GM21381 (cell line): Measurements from ENCODE around the gene PLP2.
"Not testable (repeated sequence)": the region's sequence is repeated elsewhere in the genome, so short reads cannot be mapped to it uniquely, and the experiment has no call there.

ENCODE experiments used
- ATAC-seq: cut with Tn5 transposase; IDR thresholded peaks from one replicate; pipeline ENCODE4 v1.9.1; 2021; ENCODE audit warnings: mild to moderate bottlenecking, moderate library complexity; ENCODE audit not compliant: unreplicated experiment

The PLP2 gene

DNA sequence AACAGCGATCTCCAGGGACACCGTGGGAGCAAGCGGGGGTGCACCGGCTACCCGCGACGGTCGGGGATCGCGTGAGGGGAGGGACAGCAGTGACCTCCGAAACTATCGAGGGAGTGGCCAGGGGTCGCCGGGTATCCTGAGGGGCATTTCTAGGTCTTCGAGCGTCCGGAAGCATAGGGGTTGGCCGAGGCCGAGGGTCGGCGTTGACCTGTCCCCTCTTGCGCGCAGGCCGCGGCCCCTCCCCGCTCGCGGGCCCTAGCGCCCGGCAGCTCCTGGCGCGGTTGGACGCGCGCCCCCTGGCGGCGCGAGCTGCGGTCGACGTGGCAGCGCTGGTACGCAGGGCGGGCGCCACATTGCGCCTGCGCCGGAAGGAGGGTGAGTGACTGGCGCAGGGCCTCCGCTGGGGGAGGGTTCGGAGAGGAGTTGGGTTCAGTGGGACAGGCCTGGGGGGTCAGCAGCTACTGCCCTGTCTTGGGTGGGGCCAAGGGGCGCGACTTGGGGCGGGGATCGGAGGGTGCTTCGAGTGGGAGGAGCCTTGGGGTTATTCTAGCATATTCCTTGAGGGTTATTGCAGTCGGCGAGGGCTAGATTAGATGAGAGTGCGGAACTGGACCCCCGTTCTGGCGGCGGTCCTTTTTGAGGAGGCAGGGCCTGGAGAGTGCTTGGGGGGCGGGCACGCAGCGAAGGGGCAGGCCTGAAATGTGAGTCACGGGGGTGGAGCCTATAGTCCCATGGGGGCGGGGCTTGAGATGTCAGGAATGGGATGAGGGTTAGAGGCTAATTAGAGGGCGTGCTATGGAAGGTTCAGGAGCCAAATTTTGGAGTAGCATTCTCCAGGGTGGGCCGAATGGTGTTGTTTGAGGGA is 7.9 kb upstream of the PLP2 start:
- ATAC-seq, result peak; percentile 55

DNA sequence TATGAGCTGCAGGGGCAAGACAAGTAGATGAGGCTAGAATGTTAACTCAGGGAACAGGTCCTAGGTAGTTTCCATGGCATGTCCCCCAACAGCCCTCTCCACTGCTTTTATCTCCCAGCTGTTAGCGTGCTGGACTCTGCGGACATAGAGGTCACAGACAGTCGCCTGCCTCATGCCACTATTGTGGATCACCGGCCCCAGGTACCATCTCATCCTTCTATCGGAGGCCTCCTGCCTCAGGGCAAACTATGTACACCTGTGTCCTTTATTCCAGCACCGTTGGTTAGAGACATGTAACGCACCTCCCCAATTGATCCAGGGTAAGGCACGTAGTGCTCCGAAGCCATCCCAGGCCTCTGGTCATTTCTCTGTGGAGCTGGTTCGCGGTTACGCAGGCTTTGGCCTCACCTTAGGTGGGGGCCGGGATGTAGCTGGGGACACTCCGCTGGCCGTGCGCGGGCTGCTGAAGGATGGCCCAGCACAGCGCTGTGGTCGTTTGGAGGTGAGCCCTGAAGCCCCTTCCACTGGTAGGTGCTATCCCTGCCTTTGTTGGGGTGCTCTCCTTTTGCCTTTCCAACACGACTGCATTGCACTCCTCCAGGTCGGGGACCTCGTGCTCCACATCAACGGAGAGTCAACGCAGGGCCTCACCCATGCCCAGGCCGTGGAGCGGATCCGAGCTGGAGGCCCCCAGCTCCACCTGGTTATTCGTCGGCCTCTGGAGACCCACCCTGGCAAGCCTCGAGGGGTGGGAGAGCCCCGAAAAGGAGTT is 6.9 kb upstream of the PLP2 start:
- no peak for ATAC-seq

DNA sequence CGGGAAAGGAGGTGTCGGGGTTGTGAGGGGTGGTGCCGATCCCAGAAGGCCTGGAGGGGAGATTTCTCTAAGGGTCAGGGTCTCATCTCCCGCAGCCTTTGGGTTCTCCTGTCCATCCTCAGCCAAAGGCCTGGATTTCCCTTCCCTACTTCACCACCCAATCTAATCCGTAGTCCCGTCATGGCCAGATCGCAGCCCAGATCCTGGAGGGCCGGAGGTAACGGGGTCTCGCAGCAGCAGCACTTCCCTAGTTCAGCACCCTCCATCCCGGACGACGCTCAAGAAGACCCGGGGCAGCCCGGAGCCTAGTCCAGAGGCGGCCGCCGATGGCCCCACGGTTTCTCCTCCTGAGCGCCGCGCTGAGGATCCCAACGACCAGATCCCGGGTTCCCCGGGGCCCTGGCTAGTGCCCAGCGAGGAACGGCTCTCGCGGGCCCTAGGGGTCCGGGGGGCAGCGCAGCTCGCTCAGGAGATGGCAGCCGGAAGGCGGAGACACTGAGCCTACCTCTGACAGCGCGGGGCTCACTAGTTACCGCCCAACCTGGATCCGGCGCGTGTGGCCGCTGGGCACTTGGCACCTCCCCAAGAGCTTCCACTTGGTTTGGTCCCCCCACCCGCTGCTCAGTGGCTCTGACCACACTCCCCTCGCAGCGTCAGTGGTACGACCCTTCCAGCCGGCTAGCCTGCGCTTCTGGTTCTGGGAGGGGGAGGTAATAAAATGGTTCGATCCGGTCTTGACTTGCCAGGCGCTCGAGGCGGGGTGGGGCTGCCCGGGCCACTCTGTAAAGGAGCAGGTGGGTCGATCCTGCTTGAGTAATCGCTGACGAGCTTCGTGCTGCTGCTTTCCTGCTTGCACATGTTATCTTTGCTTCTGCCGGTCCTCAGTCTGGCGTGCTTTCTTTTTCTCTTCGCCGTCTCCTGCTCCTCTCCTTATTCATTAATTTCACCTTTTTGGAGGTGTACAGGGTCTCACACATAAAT is 5.5 kb upstream of the PLP2 start:
- peak; percentile 30 for ATAC-seq

DNA sequence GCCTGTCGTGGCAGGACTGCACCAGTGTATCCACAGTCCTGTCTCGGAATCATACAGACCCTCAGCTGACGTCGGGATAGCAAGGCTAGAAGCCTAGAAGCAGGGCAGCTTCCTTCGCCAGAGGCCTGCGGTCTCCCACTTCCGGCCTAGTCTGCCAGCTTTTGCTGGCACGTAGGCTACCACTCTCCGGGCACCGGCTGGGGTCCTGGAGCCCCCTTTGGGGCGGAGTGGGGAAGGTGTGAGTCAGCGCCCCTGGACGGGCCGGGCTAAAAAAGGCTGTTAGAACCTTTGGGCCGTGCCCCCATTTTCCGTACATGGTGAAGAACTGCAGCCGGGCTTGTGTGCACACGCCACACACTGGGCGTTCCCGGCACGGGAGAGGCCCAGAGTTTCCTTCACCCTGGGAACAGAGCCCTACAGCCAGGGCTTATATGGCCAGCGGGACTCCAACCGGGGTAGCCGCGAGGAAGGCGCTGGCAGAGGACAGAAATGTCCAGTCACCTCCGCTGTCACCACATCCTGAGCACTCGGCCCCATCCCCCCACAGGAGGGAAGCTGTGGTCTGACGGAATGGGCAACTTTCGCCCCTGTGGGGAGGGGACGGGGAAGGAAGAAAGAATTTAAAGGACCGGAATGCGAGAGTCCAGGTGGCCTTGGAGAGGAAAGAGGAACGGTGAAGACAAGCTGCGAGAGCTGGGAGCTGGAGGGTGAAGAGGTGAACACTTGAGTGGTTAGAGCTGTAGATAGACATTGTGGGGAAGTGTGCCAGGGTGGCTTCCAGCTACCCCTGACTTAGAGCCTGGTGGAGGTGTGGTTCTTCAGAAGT is 4.6 kb upstream of the PLP2 start:
- peak; percentile 24 for ATAC-seq

DNA sequence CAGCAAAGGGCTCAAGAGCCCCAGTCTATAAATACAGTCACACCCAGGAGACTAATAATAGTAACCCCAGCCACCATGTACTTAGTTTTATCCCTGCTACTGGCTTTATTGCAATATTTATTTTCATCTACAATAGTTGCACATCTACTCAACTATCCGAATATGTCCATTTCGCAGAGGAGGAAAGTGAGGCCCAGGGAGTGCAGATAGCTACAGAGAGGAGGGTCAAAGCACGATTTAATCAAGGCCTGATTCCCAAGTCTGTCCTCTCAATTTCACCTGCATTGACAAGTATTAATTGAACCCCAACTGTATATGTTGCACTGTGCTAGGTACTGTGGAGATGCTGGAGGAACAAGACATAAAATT is 4.0 kb upstream of the PLP2 start:
- ATAC-seq, result no peak

DNA sequence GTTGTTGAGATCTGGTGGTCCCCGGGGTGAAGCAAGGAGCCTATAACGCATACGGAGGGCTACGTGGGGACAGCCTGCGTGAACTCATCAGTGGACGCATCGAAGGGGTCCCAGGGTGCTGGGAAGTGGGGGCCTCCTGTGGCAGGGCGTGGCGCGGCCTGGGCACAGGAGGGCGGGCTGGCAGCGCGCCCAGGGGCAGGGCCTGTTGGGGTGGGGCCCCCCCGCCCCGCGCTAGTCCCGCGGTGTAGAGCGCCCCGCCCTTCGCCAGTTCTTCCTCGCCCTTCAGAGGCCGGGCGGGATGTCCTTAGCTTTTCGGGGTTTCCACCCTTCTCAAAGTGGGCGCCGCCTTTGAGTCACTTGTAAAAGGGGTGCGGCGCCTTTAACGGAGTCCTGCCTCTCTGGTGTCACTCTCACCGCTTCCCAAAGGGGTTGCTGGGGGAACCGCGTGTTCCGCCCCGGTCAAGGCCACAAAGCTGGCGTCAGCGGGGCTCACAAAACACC is 632 bp downstream of the PLP2 start:
- ATAC-seq, result peak; percentile 79

DNA sequence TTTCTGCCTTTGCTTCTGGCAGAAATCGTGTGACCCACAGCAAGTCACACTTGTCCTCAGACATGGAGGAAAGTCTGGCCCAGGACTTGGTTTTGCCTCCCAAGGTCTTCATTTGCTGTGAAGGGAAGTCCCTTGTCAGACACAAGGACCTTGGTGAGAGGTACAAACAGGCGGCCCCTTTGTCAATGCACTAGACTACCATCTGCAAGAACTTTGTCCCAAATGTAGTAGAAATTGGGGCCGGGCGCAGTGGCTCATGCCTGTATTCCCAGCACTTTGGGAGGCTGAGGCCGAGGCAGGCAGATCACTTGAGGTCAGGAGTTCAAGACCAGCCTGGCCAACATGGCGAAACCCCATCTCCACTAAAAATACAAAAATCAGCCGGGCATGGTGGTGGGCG is 1.8 kb downstream of the PLP2 start:
- not testable (repeated sequence) for ATAC-seq

DNA sequence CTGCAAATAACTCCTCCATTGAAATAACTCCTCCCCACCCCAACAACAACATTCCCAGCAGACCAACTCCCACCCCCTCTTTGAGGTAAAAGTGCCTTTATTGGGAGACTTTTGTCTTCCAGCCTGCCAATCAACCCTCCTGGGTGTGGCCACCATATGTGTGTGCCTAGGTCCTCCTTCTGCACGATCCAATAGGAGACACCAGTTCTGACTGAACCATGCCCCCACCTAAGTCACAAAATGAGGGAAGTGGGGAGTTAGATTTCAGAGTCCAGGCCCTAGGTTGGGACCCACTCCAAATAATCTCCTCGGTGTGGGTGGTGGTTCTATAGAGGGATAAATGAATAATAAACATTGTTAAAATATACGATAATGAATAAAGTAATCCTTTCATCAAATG is 3.0 kb downstream of the PLP2 start:
- no peak for ATAC-seq

DNA sequence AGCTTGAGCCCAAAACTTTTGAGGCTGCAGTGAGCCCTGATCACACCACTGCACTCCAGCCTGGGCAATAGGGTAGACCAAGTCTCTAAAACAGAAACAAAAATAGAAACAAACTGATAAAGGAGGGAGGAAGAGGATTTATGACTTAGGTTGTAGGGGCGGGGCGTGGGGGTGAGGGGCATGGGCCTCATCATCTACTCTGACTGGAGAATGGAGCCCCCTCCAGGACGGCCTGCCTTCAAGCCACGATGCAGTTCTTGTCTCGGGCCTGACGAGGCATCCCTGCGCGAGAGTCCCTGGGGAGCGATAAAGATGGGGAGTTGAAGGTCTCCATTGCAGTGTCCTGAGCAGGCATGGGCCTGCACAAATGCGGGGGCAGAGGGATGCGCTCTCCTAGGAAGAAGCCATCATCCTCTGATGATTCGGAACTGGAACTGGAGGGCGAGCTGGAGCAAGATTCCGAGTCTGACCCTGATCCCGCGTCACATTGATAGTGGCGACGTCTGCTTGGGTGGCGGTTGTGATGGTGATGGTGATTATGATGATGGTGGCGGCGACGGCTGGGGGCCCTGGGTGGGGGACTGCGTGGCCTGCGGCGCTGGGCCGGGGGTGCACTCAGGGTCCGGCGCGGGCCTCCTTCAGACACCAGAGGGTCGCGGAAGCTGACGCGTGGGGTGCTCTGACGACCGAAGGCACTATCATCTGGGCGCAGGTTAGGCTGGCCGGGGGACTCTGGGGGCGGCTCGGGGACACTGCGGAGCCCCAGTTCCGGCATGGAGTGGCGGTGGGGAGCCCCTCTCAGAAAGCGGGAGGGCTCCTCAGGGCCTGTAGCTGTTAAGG is 4.0 kb downstream of the PLP2 start:
- no peak for ATAC-seq

DNA sequence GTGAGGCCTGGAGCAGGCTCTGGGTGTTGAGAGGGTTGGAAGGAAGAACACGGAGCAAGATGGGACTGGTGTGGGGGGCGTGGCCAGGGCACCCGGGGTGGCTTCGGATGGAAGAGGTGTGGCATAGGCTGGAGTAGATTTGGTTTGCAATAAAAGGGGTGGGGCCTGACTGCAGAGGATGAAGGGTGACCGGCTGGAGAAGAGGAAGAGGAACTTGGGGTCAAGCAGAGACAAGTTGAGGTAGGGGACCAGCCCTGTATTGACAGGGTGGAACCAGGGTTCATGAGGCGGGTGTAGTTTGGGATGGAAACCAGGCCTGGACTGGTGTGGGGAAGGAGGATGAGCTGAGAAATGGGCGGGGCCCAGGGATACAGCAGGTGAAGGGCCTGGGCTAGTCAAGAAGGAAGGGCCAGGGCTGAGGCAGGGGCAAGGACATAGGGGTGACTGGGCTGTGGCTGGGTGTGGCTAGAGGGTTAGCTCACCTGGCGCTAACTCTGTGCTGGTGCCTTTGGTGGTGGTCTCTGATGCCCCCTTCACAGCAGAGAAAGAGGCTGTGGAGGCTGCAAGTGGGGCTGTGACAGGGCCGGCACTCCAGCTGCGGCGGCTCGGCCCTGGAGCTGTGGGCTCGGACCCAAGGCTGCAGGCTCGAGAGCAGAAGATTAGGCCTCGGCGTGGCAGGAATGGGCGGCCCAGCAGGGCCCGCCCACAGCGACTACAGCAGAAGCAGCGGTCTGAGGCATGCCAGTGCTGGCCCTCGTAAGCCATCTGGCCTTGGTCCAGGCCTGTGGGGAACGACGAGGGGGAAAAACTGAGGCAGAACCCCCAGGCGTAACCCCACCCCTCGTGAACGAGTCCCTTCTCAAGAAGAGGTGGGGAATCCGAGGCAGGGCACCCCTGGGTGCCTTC is 5.0 kb downstream of the PLP2 start:
- no peak for ATAC-seq

DNA sequence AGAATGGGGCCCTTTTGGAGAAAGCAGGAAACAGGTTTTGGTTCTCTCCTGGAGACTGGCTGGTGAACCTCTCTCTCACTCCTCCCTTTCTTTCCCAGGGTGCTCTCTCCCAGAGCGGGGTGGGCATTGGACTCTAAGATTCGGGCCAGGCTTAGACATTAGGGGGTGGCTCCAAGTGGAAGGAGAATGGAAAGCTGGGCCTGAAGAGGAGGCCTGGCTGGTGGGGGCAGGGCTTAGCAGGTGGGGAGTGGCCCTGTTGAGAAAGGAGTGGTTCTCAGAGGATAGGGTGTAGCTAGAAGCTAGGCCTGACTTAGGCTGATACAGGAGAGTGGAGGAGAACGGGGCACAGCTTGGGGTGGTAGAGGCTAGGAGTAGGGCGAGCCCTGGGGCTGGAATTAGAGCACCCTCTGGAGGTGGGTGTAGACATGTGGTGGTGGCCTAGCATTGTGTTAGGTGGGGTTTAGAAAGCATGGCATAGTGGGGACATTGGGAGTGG is 5.7 kb downstream of the PLP2 start:
- ATAC-seq, result no peak

DNA sequence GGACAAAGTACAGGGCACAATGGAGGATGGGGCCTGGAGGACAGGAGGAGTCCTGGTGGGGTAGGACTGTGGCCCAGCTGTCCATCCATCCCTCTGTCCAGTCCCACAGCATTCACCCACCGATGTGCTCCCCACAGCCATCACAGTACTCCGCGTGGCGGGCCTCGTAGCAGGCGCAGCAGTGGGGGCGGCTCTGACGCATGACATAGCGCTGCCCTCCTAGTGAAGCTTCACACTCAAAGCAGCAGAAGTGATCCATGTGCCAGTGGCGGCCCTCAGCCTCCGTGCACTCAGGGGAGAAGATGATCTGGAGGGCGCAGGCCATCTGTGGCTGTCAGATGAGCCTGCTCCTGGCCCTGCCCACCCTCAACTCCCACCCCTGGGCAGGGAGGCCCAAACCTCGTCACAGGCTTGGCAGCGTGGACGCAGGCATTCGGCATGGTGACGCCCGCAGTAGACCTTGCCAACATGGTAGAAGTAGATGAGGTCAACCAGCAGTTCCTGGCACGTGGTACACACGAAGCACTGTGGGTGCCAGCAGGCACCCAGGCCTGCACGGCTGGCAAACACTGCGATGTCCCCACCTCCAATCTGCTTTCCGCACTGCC is 6.3 kb downstream of the PLP2 start:
- no peak for ATAC-seq

DNA sequence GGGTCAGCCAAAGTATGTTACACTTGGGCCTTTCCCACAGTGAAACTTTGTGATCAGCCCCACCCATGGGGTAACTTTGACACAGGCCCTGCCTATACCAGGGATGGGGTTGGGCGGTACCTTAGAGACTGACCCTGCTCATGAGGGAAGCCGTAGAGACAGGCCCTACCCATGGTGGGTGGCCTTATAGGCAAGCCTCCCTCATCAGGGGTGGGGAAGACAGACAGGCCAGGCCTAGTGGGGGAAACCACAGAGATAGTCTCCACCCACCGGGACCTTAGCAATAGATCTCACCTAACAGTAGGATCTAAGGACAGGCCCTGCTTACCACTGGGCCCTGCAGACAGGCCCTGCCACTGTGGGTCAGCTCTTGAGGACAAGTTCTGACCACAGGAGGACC is 6.8 kb downstream of the PLP2 start:
- ATAC-seq, result no peak

DNA sequence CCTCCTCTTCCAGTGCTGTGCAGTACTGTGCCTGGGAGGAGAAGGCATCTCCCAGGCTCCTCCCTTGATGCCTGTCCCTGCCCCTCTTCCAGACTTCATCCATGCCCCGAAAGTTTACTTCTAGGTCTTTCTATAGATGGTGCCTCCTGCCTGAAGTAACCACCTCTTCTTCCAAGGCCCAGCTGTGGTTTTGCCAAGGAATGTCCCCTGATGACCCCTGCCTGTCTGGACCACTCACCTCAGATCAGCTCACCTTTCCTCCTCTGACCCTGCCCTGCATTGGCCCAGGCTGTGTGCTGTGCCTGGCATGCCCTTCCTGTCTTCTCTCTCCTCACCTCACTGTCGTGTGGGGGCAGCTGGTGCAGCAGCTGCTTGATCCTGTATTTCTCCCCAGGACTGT is 7.7 kb downstream of the PLP2 start:
- ATAC-seq, result no peak

DNA sequence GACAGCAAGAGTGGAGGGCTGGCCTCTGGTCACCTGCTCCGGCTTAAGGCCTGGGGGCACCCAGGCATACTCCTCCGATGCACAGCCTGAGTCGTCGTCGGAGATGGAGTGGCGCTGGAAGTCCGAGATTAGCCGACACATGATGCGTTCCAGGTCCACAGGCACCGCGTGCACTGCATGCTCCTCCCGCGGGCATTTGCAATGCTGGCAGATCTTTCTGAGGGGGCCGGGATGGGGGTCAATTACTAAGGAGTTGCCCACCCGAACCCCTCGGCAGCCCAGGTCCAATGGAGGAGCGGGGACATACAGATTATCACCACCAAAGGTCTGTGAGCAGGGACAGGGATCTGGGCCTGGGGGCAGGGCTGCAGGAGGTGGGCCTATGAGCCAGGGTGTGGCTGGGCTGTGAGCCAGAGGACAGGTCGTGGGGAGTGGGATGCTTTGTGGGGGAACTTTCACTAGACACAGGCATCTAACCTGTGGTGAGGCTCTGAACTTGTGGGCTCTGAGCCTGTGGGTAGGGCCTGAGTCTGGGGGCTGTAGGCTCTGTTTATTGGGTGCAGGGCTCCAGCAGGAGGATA is 12.1 kb downstream of the PLP2 start:
- no peak for ATAC-seq

DNA sequence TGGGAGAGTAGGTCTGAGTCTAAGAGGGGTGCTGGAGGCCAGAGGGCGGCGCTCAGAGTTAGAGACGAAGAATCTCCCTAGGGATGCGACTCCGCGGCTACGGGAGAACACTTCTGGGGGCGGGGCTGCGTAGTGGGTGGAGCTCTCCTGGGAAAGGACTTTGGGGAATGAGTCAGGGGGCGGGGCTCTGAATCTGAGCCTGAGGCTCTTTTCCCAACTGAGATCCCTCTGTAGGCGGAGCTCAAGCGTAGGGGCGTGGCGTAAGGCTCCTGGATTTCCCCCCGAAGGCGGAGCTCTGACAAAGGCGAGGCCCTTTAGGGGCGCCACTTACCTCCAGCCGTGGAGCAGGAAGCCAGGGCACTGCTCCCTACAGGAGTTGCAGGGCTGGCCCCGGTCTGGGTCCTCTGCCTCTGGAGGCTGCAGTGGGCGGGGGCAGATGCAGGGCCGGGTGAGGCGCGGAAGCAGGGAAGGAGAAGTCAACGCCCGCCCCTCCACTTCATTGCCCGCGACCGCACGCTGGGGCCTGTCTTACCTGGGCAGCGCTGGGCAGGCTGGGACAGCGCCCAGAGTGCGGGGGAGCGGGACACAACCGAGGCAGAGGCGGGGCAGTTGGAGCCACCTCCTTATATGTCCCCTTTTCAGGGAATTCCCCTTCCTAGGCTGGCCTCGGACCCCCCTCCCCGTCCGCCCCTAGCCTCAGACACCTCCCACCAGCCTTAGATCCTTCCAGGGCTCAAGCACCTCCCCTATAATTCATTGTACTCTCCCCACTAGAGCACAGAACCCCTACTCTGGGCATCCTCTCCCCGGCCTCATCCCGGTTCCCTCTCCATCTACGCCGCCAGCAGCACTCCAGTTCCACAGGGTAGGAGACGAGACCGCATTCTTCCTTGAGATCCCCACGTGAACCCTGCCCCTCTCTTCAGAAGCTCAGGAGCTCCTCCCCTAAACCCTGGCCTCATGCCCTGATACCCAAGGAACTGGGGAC is 12.9 kb downstream of the PLP2 start:
- peak; percentile 34 for ATAC-seq
